RKO (cell line): ENCODE results near the gene RHOT2.

Experiments used
- DNase-seq: peaks from one replicate; pipeline ENCODE4 v3.0.0-alpha.2; 2016; ENCODE audit warnings: low spot score

The RHOT2 gene

DNA sequence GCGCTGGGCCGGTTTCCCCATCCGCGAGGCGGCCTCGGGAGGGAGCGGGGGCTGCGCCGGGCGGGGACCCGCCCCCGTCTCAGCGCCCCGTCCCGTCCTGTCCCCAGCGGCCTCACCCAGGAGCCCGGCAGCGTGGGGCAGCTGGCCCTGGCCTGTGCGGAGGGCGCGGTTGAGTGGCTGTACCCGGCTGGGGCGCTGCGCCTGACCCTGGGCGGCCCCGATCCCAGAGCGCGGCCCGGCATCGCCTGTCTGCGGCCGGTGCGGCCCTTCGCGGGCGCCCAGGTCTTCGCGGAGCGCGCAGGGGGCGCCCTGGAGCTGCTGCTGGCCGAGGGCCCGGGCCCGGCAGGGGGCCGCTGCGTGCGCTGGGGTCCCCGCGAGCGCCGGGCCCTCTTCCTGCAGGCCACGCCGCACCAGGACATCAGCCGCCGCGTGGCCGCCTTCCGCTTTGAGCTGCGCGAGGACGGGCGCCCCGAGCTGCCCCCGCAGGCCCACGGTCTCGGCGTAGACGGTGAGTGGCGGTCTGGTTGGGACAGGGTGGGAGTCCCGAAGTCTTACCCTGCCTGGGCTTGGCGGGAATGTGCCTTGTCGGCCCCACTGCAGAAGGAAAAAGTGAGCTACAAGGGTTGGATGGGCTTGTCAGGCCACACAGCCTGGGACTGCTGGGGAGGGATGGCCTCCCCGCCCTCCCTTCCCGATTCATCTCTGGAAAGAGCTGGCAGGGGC is 47.7 kb downstream of the RHOT2 start:
- peak; percentile 46 for DNase-seq

DNA sequence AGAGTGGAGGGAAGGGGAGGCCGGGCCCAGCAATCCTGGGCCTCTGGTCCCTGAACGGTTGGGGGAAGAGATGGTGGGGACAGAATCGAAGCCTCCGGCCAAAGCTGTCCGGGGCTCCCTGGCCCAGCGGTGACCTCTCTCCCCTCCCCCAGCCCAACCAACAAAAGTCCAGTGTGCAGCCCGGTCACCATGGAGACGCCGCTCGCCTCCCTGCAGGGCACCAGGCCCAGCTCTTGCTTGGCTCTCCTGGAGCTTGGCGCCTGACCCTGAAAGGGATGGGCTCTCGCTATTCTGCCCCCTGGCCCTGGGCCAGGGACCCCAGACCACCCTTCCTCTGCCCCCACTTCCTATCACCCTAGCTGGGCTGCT is 48.3 kb downstream of the RHOT2 start:
- DNase-seq: peak; percentile 68

DNA sequence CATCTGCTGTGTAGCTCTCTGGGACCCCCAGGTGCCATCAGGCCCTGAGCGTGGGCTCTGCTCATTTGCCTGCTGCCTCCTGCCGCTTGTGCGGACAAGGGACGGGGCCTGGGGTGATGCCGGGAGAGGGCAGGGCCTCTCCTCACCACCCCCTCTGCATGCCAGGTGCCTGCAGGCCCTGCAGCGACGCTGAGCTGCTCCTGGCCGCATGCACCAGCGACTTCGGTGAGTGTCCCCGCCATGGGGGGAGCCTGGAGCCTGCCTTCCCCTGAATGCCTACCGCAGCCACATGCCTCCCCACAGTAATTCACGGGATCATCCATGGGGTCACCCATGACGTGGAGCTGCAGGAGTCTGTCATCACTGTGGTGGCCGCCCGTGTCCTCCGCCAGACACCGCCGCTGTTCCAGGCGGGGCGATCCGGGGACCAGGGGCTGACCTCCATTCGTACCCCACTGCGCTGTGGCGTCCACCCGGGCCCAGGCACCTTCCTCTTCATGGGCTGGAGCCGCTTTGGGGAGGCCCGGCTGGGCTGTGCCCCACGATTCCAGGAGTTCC is 48.9 kb downstream of the RHOT2 start:
- DNase-seq: no peak

DNA sequence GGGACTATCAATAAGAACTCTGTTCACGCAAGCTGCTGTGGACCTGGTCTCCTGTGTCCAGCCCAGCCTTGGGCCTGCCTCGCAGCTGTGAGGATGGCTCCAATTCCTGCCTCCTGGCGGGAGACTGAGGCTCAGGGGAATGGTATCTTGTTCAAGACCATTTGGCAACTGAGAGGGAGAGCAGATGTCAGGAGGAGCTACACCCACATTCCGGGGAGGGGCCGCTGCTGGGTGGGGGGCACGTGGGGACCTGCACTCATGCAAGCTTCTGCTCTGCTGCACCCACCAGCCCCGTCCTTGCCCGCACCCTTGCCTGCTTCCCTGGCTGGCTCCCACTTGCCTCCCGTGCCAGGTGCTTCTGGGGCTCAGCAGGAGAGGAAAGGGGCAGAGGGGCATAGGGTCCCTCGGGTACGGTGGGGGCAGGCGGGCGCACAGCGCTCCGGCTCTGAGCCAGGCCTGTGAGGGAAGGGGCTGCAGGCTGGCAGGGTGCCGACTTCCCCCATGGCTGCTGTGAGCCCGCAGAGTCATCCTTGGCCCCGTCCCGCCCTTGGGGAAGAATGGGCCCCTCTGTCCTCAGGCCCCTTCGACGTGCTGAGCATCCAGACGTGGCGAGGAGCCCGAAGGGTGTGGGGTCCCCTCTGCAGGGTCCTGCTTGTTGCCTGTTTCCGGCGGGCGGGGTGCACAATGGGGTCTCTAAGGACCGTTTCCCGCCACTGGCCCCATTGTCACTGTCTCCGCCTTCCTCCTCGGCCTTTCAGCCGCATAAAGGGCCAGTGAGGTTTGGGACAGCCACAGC is 49.7 kb downstream of the RHOT2 start:
- DNase-seq: no peak

DNA sequence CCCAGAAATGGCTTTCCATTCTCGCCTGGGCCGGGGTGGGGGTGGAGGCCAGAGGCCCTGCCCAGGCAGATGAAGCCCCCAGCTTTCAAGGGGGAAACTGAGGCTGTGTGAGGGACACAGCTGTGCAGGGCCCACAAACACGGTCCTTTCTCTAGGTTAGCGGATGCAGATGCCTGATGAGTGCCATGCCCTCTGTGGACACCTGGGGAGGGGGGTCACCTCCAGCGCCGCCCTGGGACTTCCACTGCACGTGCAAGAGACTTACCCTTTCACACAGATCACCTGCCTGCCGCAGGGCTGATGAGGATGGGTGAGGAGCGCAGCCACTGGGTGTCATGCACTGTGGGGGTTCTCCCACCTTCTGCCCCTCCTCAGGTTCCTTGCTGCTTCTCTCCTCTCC is 50.5 kb downstream of the RHOT2 start:
- no peak for DNase-seq

DNA sequence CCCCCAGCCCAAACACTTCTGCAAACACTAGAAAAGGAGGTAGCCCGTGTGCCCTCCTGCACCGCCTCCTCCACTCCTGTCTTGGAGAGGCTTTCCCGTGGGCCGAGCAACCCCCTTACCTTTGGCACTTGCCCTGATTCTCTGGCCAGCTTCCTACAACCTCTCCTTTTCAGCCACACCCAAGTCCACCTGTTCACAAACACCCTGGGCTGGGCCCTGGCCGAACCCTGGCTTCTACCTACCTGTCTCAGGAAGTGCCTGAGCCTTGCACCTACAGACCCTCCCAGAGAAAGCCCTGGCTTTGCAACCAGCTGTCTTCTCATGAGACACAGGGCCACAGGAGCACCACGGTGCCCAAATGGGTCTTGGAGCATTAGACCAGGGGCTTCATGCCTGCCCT is 51.0 kb downstream of the RHOT2 start:
- DNase-seq: no peak

DNA sequence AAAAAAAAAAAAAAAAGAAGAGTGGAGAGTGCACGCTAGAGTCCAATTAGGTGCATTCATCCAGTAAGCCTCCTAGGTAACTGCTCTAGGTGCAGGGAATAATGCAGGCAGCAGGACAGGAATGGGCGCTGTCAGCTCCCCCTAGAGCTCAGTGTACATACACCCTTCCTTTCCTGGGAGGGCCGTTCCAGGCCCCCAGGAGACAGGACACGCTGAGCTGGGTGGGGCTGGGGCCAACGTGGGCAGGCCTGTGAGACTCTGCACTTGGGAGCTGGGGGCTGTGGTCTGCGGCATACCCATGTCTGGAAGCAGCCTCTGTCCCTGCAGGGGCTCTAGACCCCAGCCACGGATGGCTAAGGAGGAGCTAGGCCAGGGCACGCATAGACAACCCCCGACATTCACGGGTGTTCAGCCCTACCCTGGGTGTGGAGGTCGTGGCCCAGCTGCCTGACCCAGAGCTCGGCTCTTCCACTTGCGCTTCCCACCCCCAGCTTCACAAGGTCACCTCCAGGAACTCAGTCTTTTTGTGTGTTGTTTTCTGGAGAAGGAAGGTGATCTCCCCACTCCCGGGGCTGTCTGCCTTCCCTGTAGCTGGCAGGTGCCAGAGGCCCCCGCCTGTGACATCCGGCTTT is 52.0 kb downstream of the RHOT2 start:
- peak; percentile 69 for DNase-seq

DNA sequence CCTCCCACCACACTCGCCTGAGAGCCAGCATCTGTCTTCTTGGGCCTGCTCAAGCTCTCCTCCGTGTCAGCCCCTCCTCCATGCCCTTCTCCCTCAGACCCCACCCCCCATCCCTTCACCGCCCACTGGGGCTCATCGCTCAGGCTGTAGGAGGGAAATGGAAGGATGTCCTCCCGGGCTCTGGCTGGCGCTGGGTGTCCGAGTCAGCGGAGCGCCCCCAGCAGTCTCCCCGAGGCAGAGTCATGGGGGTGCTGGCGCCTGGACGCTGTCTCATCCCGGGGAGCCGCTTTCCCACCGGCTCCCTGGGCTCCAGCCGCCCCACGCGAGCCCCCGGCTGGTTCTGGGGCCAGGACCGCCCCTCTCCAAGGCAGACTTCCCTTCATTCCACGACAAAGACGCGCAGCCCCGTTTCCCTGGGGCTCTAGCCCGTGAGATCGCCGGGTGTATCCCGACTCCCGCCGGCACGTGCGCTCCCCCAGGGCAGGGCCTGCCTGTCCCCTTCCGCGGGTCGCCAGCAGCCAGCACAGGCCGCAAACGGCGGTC is 52.6 kb downstream of the RHOT2 start:
- DNase-seq: peak; percentile 78

DNA sequence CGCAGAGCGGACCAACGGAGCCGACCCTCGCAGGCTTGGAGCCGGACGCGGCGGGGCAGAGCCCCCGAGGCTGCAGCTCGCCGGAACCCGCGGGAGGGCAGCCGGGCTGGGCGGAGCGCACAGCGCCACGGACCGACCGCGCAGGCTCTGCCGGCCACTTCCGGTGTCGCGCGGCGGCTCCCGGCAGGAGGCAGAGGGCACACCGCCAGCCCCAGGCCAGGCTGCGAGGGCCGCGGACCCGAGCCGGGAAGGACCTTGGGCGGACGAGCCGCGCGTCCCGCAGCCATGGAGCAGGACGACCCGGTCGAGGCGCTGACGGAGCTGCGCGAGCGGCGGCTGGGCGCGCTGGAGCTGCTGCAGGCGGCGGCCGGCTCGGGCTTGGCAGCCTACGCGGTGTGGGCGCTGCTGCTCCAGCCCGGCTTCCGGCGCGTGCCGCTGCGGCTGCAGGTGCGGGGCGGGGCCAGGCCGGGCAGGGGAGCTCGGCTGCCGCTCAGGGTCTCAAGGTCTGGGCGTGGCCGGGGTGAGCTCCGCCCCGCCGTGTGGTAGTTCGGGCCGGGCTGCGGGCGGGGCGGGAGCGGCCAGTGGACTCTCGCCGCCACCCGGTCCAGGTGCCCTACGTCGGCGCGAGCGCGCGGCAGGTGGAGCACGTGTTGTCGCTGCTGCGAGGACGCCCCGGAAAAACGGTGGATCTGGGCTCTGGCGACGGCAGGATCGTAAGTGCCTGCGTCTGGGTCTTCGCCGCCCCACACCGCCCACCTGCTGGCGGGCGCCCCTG is 53.2 kb downstream of the RHOT2 start, which contains the start of gene ANTKMT:
Gene ANTKMT, plus strand, starts transcription at position 157 of the 775 bp plus-strand sequence. Its CDS starts 129 bp downstream, at position 286.
- peak; percentile 87 for DNase-seq

DNA sequence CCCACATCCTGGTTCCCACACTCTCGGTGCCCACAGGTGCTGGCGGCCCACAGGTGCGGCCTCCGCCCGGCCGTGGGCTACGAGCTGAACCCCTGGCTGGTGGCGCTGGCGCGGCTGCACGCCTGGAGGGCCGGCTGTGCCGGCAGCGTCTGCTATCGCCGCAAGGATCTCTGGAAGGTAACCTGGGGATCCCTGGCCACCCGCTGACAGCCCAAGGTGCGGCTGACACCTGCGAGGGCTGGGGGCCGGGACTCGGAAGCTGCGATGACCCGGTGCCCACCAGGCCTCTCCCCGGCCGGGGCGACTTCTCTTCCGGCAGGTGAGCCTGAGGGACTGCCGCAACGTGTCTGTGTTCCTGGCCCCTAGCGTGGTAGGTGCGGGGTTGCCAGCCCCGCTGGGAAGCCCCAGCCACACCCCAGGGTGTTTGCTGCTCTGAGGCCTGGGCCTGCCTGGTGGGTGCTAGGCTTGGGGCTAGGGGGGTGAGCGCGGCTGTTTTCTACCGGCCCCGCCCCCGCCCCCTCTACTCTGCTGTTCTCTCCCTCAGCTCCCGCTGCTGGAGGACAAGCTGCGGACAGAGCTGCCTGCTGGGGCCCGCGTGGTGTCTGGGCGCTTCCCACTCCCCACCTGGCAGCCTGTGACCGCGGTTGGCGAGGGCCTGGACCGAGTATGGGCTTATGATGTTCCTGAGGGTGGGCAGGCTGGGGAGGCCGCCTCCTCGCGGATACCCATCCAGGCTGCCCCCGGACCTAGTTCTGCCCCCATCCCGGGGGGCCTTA is 54.0 kb downstream of the RHOT2 start:
- DNase-seq: no peak

DNA sequence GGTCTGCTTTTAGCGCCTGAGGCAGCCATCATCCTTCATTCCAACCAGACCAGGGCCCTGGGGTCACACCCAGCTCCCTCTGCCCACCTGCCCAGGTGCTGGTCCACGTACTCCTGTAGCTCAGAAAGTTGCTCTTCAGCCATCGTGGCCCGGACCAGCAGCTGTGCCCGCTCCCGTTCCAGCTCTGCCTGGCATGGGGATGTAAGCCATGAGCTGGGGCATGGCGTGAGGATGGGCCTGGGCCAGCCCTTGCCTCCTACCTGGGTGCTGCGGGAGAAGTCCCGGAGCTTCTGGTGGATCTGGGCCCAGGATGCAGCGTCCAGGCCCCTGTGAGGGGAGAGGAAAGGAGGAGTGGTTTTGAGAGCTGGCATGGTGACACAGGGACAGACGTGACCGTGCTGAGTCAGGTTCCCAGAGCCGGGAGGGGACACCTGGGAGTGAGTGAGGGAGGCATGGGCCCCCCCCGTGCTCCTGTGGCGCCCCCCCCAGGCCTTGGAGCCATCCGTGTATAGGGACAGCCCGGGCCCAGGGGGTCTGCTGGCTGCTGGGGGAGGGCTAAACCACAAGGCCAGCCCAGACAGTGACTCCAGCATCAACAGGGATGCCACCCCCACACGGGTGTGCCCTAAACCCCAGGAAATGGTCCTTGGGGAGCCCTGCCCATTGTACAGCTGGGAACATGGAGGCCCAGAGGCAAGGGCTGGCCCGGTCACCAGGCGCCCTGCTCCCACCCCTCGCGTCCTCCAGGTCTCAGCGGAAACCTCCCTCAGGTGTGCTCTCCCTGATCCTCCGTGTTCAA is 55.1 kb downstream of the RHOT2 start:
- DNase-seq: no peak

DNA sequence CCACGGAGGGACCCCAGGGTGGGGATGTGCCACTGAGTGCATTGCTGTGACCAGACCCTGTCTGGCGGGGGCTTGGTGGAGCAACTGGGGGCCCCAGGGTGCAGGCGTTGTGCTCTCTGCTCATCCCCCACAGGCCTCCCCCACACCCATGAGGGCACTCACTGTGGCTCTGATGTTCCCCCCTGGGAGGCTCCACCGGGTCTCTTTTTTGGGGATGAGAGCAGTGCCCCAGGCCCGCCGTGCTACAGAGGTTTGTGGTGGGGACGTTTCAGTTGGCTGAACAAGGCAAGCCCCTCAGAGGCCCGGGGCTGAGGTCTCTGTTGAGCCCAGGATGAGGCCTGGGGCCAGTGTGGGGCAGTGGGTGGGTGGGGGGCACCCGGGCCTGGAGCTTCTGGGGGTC is 55.8 kb downstream of the RHOT2 start:
- no peak for DNase-seq
